Mesodermal cell (in vitro differentiated cells): ENCODE measurements around the gene NOL4. TPM values are rescaled to one million over a fixed set of nuclear protein-coding genes. Genes with fewer than 3 reads are reported as not detected.
A peak's percentile ranks its signal among the peaks of the same experiment; 100 is the strongest.
"Not testable (repeated sequence)": the region's sequence is repeated elsewhere in the genome, so short reads cannot be mapped to it uniquely, and the experiment has no call there.

Experiments used
- H3K27ac ChIP-seq: 2 replicates; pipeline ENCODE4 v1.7.0; 2013; ENCODE audit warnings: mild to moderate bottlenecking, low read depth, low read length, moderate library complexity; ENCODE audit not compliant: severe bottlenecking
- H3K36me3 ChIP-seq: 2 replicates; pipeline ENCODE4 v1.7.1; 2013; ENCODE audit warnings: mild to moderate bottlenecking, low read length, moderate library complexity; ENCODE audit not compliant: control insufficient read depth, insufficient read depth
- H3K4me1 ChIP-seq: one replicate; pipeline ENCODE4 v1.7.1; 2013; ENCODE audit warnings: mild to moderate bottlenecking, low read length; ENCODE audit not compliant: insufficient read depth, control insufficient read depth, poor library complexity, severe bottlenecking
- H3K4me3 ChIP-seq: 2 replicates; pipeline ENCODE4 v1.7.0; 2013; ENCODE audit warnings: low read length, control low read depth, mild to moderate bottlenecking; ENCODE audit not compliant: insufficient read depth, poor library complexity, severe bottlenecking; ENCODE audit errors: extremely low read depth
- H3K9me3 ChIP-seq: 2 replicates; pipeline ENCODE4 v1.7.1; 2013; ENCODE audit warnings: mild to moderate bottlenecking, low read length, moderate library complexity; ENCODE audit not compliant: control insufficient read depth
- WGBS, 2 experiments: methylation state at CpG; one replicate each; pipeline ENCODE4 v1.1.5; 2013; ENCODE audit warnings: missing lambda C conversion rate in 2 of 2; ENCODE audit not compliant: insufficient coverage in 2 of 2; 5-methylcytosine and 5-hydroxymethylcytosine counted together
- polyA plus RNA-seq, 2 experiments: library from polyadenylated mRNA; stranded (reverse); fragments of 50-300 nt; gene quantifications; one replicate each; pipeline ENCODE4 v1.2.3, GENCODE V29; 2013

NOL4 gene
- polyA plus RNA-seq (2013, experiment 1 of 2), result 1.7 TPM
- 0.35 TPM for polyA plus RNA-seq (2013, experiment 2 of 2)

GRCh38 chr18:34224423-34225217 lies at the start of gene NOL4:
NOL4 (minus strand) TSS chr18:34224913; CDS start chr18:34223253, 1,660 bp downstream.
- WGBS, 2 experiments, result 0 to 1% methylated on average over 25 to 37 of the region's 56 CpGs
- Histone ChIP-seq H3K4me1 (peaks cover 6% of the 10 kb centered on the region), H3K4me3 (peak within 1 kb of the TSS; percentile 52), H3K36me3 (no peaks in the 10 kb centered on the region), H3K9me3 (no peaks in the 10 kb centered on the region), H3K27ac (no peak within 1 kb of the TSS)

- WGBS, 2 experiments, result 63 to 86% methylated on average over 1 to 2 of the region's 2 CpGs
- not testable (repeated sequence) for H3K4me3 ChIP-seq, H3K9me3 ChIP-seq, H3K27ac ChIP-seq, H3K4me1 ChIP-seq, H3K36me3 ChIP-seq
Measured at GRCh38 chr18:34266029-34266428, 41.3 kb upstream of the NOL4 start.

- H3K9me3 ChIP-seq, result peaks cover 7% of the 10 kb centered on the region
- whole genome bisulfite sequencing, 2 experiments, result no CpG with 5 or more reads among the region's 3 CpGs
- H3K27ac ChIP-seq, result no peak overlapping the region
- H3K4me3 ChIP-seq, result no peak overlapping the region
- no peaks in the 10 kb centered on the region for H3K36me3 ChIP-seq
- H3K4me1 ChIP-seq, result no peaks in the 10 kb centered on the region
Measured at GRCh38 chr18:34261865-34262780, 37.4 kb upstream of the NOL4 start.

- 50% methylated on average over 2 of the region's 5 CpGs; no CpG with 5 or more reads in 1 of the 2 experiments for WGBS, 2 experiments
Measured at GRCh38 chr18:34258176-34258575, 33.5 kb upstream of the NOL4 start.

GRCh38 chr18:34251919-34252318 lies 27.2 kb upstream of the NOL4 start:
- Histone ChIP-seq H3K27ac (no peak overlapping the region), H3K36me3 (no peaks in the 10 kb centered on the region), H3K4me1 (no peaks in the 10 kb centered on the region), H3K4me3 (no peak overlapping the region), H3K9me3 (no peaks in the 10 kb centered on the region)
- 87 to 100% methylated on average over 2 of the region's 2 CpGs for WGBS, 2 experiments

More at GRCh38 chr18:34258176-34258575, 33.5 kb upstream of the NOL4 start:
- Histone ChIP-seq H3K27ac (no peak overlapping the region), H3K4me1 (no peaks in the 10 kb centered on the region), H3K4me3 (no peak overlapping the region), H3K9me3 (no peaks in the 10 kb centered on the region), H3K36me3 (no peaks in the 10 kb centered on the region)

- Histone ChIP-seq H3K9me3 (no peaks in the 10 kb centered on the region), H3K4me3 (no peak overlapping the region), H3K36me3 (no peaks in the 10 kb centered on the region), H3K4me1 (no peaks in the 10 kb centered on the region), H3K27ac (no peak overlapping the region)
- 91% methylated on average over 3 of the region's 3 CpGs; no CpG with 5 or more reads in 1 of the 2 experiments for WGBS, 2 experiments
Measured at GRCh38 chr18:34248727-34249126, 24.0 kb upstream of the NOL4 start.

- H3K4me1 ChIP-seq, result no peaks in the 10 kb centered on the region
- no peak overlapping the region for H3K4me3 ChIP-seq
- no peaks in the 10 kb centered on the region for H3K36me3 ChIP-seq
- H3K9me3 ChIP-seq, result no peaks in the 10 kb centered on the region
- WGBS, 2 experiments, result 100% methylated on average over 1 of the region's 2 CpGs
- H3K27ac ChIP-seq, result no peak overlapping the region
Measured at GRCh38 chr18:34242739-34243138, 18.0 kb upstream of the NOL4 start.

- H3K36me3 ChIP-seq, H3K9me3 ChIP-seq, H3K4me3 ChIP-seq, H3K4me1 ChIP-seq, H3K27ac ChIP-seq: not testable (repeated sequence)
- WGBS, 2 experiments, result 93% methylated on average over 21 to 37 of the region's 39 CpGs
Measured at GRCh38 chr18:34233781-34234388, 9.2 kb upstream of the NOL4 start.

- Histone ChIP-seq H3K27ac (no peak overlapping the region), H3K36me3 (no peaks in the 10 kb centered on the region), H3K9me3 (no peaks in the 10 kb centered on the region), H3K4me3 (peak overlapping the region; percentile 52), H3K4me1 (peaks cover 6% of the 10 kb centered on the region)
- WGBS, 2 experiments, result no CpG with 5 or more reads among the region's 3 CpGs
Measured at GRCh38 chr18:34225218-34225553, 473 bp upstream of the NOL4 start.

GRCh38 chr18:34223893-34224422 lies 755 bp downstream of the NOL4 start:
- Histone ChIP-seq H3K4me1 (peaks cover 6% of the 10 kb centered on the region), H3K27ac (no peak overlapping the region), H3K4me3 (peak overlapping the region; percentile 52), H3K9me3 (no peaks in the 10 kb centered on the region), H3K36me3 (no peaks in the 10 kb centered on the region)
- WGBS, 2 experiments, result 0% methylated on average over 3 to 5 of the region's 11 CpGs
